GM12878 (cell line): ENCODE data around the gene TESK1. TPM values are rescaled to one million over a fixed set of nuclear protein-coding genes. Genes with fewer than 3 reads are reported as not detected.

ENCODE experiments used
- ATAC-seq: fragments of 200-7000 bp; cut with Tn5 transposase; 3 replicates; pipeline ENCODE4 v1.9.1; 2020; ENCODE audit warnings: mild to moderate bottlenecking, moderate library complexity
- BruUV-seq: library from RNA; stranded (reverse); fragments of 400-500 nt; replicated peaks from 2 replicates; lab custom pipeline; 2021; lab: Mats Ljungman, UMichigan
- CTCF ChIA-PET: fragments of 300-600 bp; sonication (Branson Sonifier 250); formaldehyde crosslinking; extraction: SDS; loops from one replicate; lab custom pipeline; 2021; ENCODE audit warnings: inconsistent platforms; lab: Yijun Ruan, JAX
- POLR2A ChIA-PET: fragments of 350-600 bp; formaldehyde crosslinking; extraction: SDS; loops from one replicate; lab custom pipeline; 2021; ENCODE audit warnings: inconsistent platforms; lab: Charles Lee
- RAD21 ChIA-PET: fragments of 300-600 bp; sonication (Branson Sonifier 250); formaldehyde crosslinking; loops from one replicate; lab custom pipeline; 2023; ENCODE audit warnings: antibody characterized with exemption; ENCODE audit not compliant: unreplicated experiment; lab: Charles Lee
- SMC1A ChIA-PET: fragments of 300-600 bp; sonication (Branson Sonifier 250); formaldehyde crosslinking; loops from one replicate; lab custom pipeline; 2023; ENCODE audit not compliant: unreplicated experiment, uncharacterized antibody; lab: Charles Lee
- DNase-seq: peaks from one replicate; pipeline ENCODE4 v3.0.0-alpha.2; 2011; ENCODE audit warnings: low read depth, low spot score
- FAIRE-seq: peaks from 3 replicates; lab custom pipeline; 2011; peaks lifted over from hg19 to GRCh38; lab: Jason Lieb, UNC
- H2AFZ ChIP-seq: 2 replicates; pipeline ENCODE4 v1.6.0; 2011; ENCODE audit warnings: low read depth, low read length, control low read depth; ENCODE audit not compliant: control insufficient read depth
- H3K27ac ChIP-seq: 2 replicates; pipeline ENCODE4 v1.5.1; 2011; ENCODE audit warnings: control low read depth; ENCODE audit not compliant: control insufficient read depth, insufficient read depth
- H3K27me3 ChIP-seq, 2 experiments: replicated peaks in 1 of 2; 2 replicates each; pipeline versions ENCODE4 v1.6.0 to v1.6.1; 2011; ENCODE audit warnings: low read length in 1 of 2; ENCODE audit not compliant: control insufficient read depth in 2 of 2, insufficient read depth in 2 of 2
- H3K36me3 ChIP-seq, 2 experiments: 2 replicates each; pipeline ENCODE4 v1.5.1; 2011; ENCODE audit warnings: low read length in 1 of 2; ENCODE audit not compliant: control insufficient read depth in 2 of 2, insufficient read depth in 2 of 2
- H3K4me1 ChIP-seq: 2 replicates; pipeline ENCODE4 v1.6.1; 2011; ENCODE audit warnings: mild to moderate bottlenecking, low read length, moderate library complexity, mixed read lengths; ENCODE audit not compliant: control insufficient read depth, insufficient read depth
- H3K4me2 ChIP-seq: 2 replicates; pipeline ENCODE4 v1.6.0; 2011; ENCODE audit warnings: control low read depth; ENCODE audit not compliant: control insufficient read depth, insufficient read depth
- H3K4me3 ChIP-seq: fragments of 200-600 bp; sonication (generic); 2 replicates; pipeline ENCODE4 v1.5.1; 2016
- H3K79me2 ChIP-seq: 2 replicates; pipeline ENCODE4 v1.6.0; 2011; ENCODE audit warnings: low read length; ENCODE audit not compliant: control insufficient read depth, insufficient read depth
- H3K9ac ChIP-seq: 2 replicates; pipeline ENCODE4 v1.8.0; 2011; ENCODE audit warnings: low read length, control low read depth, mixed read lengths; ENCODE audit not compliant: control insufficient read depth, insufficient read depth
- H3K9me3 ChIP-seq: replicated peaks from 3 replicates; pipeline ENCODE4 v1.5.1; 2011; ENCODE audit warnings: mild to moderate bottlenecking, low read length; ENCODE audit not compliant: control insufficient read depth, insufficient read depth
- H4K20me1 ChIP-seq: 2 replicates; pipeline ENCODE4 v1.6.0; 2011; ENCODE audit not compliant: control insufficient read depth, insufficient read depth
- CREB1 ChIP-seq: IDR thresholded peaks from 2 replicates; pipeline ENCODE4 v1.6.1; 2012; ENCODE audit warnings: low read depth, mild to moderate bottlenecking, inconsistent platforms
- FOXM1 ChIP-seq: IDR thresholded peaks from 2 replicates; pipeline ENCODE4 v1.6.1; 2012; ENCODE audit warnings: low read depth, mild to moderate bottlenecking, inconsistent platforms, low read length, moderate library complexity
- RBBP5 ChIP-seq: fragments of 200-600 bp; sonication (generic); conservative IDR thresholded peaks from 2 replicates; pipeline ENCODE4 v1.6.1; 2016
- ZNF217 ChIP-seq: fragments of 450-650 bp; IDR thresholded peaks from 2 replicates; pipeline ENCODE4 v1.6.1; 2017; ENCODE audit warnings: antibody characterized with exemption, mild to moderate bottlenecking
- WGBS: methylation state at CpG from one replicate; pipeline ENCODE4 v1.1.6; 2016; ENCODE audit warnings: low lambda C conversion rate; ENCODE audit not compliant: insufficient replicate concordance, insufficient coverage; ENCODE audit errors: missing lambda C conversion rate; 5-methylcytosine and 5-hydroxymethylcytosine counted together
- in situ Hi-C: fragments of 300-500 bp; cut with MboI; formaldehyde crosslinking; loops from 9 replicates; pipeline ENCODE4 v1.14.3; 2018; ENCODE audit warnings: mixed read lengths
- intact Hi-C: fragments of 100-400 bp; cut with micrococcal nuclease; formaldehyde crosslinking; loops from one replicate; pipeline ENCODE4 v1.14.2; 2022; ENCODE audit not compliant: unreplicated experiment
- polyA plus RNA-seq, 11 experiments: library from polyadenylated mRNA; depleted of rRNA in 4 of 11; unstranded in 6 of 11; stranded (reverse) in 5 of 11; fragments of >200 nt; fragmentation: Nextera tagmentation in 4 of 11; fragmentation: Illumina TruSeq in 1 of 11; extraction: Ambion mirVana in 4 of 11; extraction: Trizol in 1 of 11; gene quantifications; 1 replicate in 1 of 11; 2 replicates in 10 of 11; pipeline versions ENCODE4 v1.2.1 to v1.2.3, GENCODE V29; 2011 to 2016; ENCODE audit warnings: inconsistent platforms in 2 of 11, missing spikeins in 2 of 11, low read depth in 1 of 11
- total RNA-seq, 4 experiments: library from RNA; depleted of rRNA in 3 of 4; stranded (reverse); fragments of >200 nt in 3 of 4; fragmentation: Illumina TruSeq in 1 of 4; extraction: Trizol in 1 of 4; gene quantifications; 2 replicates each; pipeline versions ENCODE4 v1.2.1 to v1.2.3, GENCODE V29; 2013 to 2021
- TF ChIP-seq, protein P1 (sequence below): IDR thresholded peaks from 2 replicates; pipeline ENCODE4 v1.6.1; 2012; ENCODE audit warnings: low read depth, low read length, improper control_type of control experiment

Gene TESK1
- total and polyA plus RNA-seq, 10 of the 15 experiments (the other 5 are each of a cell fraction or from before 2014, with no cell fraction given), result 0.16 to 19.5 (median 7.9) TPM; not detected in 1

- no peak for TF ChIP-seq ZNF217
- TF ChIP-seq RBBP5, result no peak
- TF ChIP-seq FOXM1, result no peak
- TF ChIP-seq, protein P1, sequence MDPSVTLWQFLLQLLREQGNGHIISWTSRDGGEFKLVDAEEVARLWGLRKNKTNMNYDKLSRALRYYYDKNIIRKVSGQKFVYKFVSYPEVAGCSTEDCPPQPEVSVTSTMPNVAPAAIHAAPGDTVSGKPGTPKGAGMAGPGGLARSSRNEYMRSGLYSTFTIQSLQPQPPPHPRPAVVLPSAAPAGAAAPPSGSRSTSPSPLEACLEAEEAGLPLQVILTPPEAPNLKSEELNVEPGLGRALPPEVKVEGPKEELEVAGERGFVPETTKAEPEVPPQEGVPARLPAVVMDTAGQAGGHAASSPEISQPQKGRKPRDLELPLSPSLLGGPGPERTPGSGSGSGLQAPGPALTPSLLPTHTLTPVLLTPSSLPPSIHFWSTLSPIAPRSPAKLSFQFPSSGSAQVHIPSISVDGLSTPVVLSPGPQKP, result 0 out of 2 replicates have a peak, but pooled peaks have one; percentile 28
- TF ChIP-seq CREB1, result no peak
- TF ChIP-seq, all 136 proteins: peak for 1
- RAD21 ChIA-PET, result interaction anchor here (0.7 to 9.6 kb wide), 23 partner anchors 10 to 236 kb away, joined by 3 to 133 read pairs (median 6); partner anchors contain the start of genes ARHGEF39, CCDC107, CREB3 and GBA2
- CTCF ChIA-PET, result interaction anchor here (0.8 to 8.8 kb wide), 25 partner anchors 11 to 239 kb away, joined by 3 to 139 read pairs (median 8); partner anchors contain the start of genes ARHGEF39, CCDC107, CD72 and CREB3
- Histone ChIP-seq H3K79me2 (peaks cover 20% of the 10 kb centered on the region), H3K36me3 (no peaks in the 10 kb centered on the region), H3K9ac (peak overlapping the region; percentile 90), H2AFZ (peak overlapping the region; percentile 90), H3K4me3 (peak overlapping the region; percentile 96), H4K20me1 (no peaks in the 10 kb centered on the region), H3K27me3 (no peaks in the 10 kb centered on the region), H3K9me3 (no peaks in the 10 kb centered on the region), H3K27ac (peak overlapping the region; percentile 89), H3K4me1 (peaks cover 22% of the 10 kb centered on the region), H3K4me2 (peak overlapping the region; percentile 93)
- no peak for ATAC-seq
- SMC1A ChIA-PET, result interaction anchor here (0.7 to 7.7 kb wide), 20 partner anchors 12 to 180 kb away, joined by 3 to 114 read pairs (median 6); partner anchors contain the start of genes ARHGEF39, CCDC107, CD72 and CREB3
- WGBS, result 2% methylated on average over 11 of the region's 11 CpGs
- in situ Hi-C loops, result no loop called here
- DNase-seq, result no peak
- POLR2A ChIA-PET, result interaction anchor here (0.6 to 11.1 kb wide), 12 partner anchors 10 to 116 kb away, joined by 3 to 163 read pairs (median 9); partner anchors contain the start of genes ARHGEF39, CCDC107, CD72 and CREB3
- BruUV-seq, result TSS peak; percentile 63
- intact Hi-C loops, result loop anchor here (1.0 to 2.0 kb wide), 2 partner anchors 11 to 41 kb away; partner anchors contain the start of gene TESK1
- no peak for FAIRE-seq
These were observed 41.1 kb downstream of the TESK1 start for GRCh38 chr9:35646153-35646532.
